GM19023 (cell line): Measurements from ENCODE around the gene HS6ST3.

ENCODE experiments used
- ATAC-seq: cut with Tn5 transposase; IDR thresholded peaks from one replicate; pipeline ENCODE4 v1.9.1; 2021; ENCODE audit warnings: mild to moderate bottlenecking, moderate library complexity; ENCODE audit not compliant: unreplicated experiment

The HS6ST3 gene

DNA sequence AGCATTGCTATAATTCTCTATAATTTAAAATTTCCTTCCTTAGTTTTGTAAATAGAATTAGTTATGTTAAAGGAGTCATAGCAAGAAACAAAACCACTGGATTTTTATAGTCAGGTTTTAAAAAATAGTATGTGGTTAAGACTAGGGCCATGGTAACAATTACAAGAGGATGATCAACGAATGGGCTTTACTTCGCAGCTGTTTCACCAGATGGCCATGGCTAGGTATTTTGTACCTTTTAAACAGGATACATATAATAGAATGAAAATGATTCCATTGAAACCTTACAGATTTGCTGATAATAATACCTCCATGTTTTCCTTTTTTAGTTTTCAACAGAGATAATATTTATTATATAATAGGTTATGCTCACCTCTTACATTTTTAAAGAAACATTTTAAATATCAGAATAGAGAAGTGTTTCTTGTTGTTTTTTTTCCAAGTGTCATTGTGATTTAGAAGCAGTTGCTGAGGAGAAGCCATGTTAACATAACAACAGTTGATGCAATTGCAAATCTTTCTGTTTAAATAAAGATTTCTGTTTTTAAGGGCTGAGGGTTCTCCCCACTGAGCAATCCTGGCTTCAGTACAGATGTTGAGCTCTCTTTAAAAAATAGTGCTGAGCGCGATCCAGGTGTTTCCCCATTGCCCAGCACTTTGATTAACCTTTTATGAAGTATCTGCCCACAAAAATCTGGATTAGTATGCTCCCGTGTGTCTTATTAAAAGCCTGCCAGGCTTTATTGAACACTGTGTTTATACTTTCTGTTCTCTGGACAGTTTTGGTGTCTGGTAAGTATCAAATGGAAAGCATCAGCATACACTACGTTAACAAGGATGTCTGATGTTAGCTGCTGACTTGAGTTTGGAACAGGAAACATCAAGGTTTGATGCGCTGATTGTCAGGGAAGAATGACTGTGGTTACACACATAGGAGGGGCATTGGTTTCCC lies 205.3 kb downstream of the HS6ST3 start:
- ATAC-seq, result no peak

DNA sequence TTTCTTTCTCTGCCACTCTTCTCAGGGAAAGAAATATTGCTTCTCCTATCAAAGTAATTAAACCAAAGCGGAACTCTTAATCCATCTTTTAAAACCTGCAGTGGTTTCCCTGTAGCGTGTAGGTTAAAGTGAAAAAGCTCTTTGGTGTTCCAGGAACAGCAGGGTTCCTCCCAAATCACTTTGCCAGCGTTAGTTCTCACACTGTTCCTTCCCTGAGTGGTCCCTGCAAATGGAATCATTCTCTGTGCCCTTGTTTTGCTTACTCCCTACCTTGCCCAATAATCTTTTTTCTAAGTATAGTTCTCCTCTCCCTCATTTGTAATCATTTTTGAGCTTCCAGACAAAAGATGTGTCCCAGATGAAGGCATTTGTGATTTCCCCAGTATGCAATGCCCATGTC lies 207.5 kb downstream of the HS6ST3 start:
- ATAC-seq, result no peak

GRCh38 chr13:96299235-96299634 lies 209.3 kb downstream of the HS6ST3 start:
- ATAC-seq, result no peak

DNA sequence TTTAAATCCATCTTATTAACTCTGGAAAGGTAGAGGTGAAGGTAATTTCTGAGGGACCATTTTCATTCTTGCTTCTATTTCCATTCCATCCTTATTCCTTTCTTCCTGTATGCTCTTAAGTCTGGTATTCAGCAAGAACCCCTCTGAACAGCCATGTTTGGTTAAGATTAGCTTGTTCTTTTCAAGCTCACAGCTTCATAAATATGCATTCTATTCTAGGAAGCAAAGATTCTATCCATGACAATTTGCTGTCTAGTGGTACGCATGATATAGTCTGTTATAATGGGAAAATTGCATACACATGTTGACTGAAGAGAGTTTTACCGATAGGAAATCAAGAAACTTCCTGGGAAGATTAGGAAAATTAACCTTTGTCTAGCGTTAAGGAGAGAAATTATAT lies 218.7 kb downstream of the HS6ST3 start:
- no peak for ATAC-seq

DNA sequence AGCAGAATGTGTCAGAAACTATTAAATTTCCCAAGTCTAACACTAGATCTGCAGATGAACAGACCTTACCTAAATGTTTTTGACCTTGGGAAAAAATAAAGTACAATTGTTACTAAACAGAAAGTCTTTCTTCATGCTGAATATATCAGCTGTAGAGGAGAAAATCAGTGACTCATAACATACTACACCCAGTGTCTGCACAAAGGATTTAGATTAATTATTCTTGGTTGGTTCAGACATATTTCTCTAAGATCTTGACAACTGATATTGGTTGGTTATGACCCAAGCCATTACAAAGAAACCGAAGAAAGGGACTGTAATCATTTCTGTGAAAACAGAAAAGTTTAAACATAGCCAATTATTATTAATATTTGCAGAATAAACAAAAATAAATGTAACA lies 225.1 kb downstream of the HS6ST3 start:
- ATAC-seq, result no peak

- no peak for ATAC-seq
These were observed 248.1 kb downstream of the HS6ST3 start for GRCh38 chr13:96338030-96338429.

DNA sequence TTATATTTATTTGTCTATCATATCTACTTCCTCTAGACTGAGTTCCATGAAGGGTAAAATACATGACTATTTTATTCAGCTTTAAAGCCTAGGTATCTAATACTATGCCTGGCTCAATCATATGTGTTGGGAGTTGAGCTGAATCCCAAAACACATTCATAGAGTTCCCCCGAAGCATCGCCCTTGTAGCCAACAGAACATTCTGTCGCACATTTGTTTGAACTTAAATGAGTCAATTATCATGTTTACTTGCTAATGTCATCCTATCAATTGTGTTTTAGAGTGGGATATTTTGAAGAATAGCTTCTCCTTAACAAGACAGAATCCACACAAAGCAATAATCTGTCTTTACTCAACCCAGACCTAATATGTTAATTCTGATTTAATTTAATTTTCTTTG lies 252.4 kb downstream of the HS6ST3 start:
- ATAC-seq, result no peak

DNA sequence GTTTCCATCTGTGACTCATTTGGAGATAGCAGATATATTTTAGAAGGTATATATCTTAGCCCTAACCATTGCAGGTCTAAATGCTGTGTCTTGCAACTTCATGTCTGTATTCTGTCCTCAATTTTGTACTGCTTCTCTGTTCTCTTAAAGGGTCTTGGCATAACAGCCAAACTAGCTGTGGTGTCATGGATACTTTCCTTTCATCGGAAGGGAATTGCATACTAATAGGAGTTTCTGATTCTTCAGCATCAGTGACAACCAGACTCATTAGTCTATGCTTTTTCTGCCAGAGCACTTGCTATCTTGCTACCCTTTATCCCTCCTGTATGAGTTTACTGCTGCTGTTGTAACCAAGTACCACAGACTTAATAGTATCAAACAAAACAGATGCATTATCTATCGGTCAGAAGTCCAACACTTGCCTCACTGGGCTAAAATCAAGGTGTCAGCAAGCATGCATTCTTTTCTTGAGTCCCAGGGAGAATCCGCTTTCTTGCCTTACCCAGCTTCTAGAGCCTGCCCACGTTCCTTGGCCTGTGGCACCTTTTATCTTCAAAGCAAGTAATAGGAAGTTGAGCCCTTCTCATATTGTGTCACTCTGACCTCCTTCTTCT lies 253.1 kb downstream of the HS6ST3 start:
- no peak for ATAC-seq

DNA sequence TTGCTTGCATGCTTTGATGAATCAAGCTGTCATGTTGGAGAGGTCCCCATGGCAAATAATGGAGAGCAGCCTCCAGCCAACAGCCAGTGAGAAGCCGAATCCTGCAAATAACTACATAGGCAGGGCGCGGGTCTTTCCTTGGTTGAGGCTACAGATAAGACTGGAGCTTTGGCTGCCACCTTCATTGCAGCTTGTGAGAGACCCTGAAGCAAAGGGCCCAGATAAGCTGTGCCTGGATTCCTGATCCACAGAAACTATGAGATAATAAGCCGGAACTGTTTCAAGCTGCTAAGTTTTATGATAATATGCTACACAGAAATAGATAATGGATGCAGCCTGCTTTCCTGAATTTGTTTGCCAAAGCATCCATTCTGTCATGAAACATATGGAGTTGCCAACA lies 257.0 kb downstream of the HS6ST3 start:
- no peak for ATAC-seq

DNA sequence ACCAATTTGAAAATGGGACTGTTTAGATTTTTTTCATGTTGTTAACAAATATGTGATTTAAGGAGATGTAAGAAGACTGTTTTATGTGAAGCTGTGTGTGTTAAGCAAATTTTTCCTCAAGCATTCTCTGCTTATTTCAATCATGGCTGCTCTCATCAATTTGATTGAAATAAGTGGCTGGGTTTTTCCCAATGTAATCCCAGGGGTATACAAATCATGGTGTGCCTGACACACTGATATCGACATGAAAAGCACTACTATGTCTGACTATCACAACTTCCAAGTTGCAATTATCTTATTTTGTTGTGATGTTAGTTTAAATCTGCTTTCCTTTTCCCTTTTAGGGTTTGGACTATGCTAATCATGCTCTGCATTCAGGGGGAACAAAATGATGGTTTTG lies 283.7 kb downstream of the HS6ST3 start:
- ATAC-seq, result no peak

DNA sequence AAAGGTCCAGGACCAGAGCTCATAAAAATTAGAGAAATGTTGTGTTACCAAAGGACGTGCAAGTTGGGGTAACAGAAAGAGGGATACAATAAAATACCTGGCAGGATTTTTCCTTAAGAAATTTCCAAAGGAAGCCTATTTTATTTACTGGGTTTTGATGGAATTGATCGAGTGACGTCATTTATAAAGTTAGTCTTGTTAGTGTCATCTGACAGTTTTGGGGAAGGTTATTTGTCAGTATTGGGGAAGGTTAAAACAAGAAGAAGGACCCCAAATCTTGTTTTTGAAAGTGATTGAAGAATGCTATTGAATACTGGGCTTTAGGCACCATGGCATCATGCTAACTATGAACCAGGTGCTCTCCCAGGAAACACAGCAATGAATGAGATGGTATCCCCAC lies 287.9 kb downstream of the HS6ST3 start:
- no peak for ATAC-seq

DNA sequence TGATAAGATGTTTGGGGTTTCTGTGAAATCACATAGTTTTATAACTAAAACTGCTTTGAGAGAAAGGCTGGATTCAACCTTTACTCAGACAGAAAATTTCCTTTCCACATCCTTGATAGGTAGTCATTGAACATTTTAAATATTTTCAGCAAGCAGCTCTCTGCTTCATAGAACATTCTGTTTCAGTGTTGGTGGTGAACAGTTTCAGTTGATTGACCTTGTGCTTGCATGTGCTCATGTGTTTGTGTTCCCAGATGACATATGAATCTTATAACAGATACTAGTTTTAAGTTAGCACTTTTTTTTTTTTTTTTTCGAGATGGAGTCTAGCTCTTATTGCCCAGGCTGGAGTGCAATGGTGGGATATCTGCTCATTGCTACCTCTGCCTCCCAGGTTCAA lies 290.1 kb downstream of the HS6ST3 start:
- ATAC-seq, result no peak

DNA sequence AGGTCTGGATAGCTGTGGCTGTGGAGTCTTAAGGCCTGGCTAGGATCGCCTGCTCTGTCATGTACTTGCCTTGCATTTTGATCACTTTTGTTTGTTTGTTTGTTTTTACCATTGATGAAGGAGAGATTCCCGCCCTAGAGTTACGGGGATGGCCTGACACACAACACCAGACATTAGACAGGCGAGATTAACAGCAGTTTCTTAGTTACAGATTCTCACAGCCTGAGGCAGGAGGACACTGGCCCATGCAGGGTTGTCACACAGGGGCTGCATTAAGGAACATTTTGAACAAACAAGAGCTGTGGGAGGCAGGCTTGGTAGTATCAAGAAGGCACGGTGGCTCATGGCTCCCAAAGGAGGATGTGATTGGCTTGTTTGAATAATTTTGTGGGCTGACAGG lies 291.8 kb downstream of the HS6ST3 start:
- no peak for ATAC-seq

DNA sequence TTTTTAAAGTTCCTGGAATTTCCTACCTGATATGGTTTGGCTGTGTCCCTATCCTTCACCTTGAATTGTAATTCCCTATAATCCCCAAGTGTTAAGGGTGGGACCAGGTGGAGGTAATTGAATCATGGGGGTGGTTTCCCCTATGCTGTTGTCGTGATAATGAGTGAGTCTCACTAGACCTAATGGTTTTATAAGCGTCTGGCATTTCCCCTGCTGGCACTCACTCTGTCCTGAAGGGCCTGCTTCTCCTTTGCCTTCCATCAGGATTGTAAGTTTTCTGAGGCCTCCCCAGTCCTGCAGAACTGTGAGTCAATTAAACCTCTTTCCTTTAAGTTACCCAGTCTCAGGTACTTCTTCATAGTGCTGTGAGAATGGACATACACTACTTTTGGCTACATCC lies 298.7 kb downstream of the HS6ST3 start:
- ATAC-seq, result no peak

- ATAC-seq, result no peak
These were observed 301.7 kb downstream of the HS6ST3 start for GRCh38 chr13:96391606-96392005.

GRCh38 chr13:96397807-96398206 lies 307.9 kb downstream of the HS6ST3 start:
- no peak for ATAC-seq

DNA sequence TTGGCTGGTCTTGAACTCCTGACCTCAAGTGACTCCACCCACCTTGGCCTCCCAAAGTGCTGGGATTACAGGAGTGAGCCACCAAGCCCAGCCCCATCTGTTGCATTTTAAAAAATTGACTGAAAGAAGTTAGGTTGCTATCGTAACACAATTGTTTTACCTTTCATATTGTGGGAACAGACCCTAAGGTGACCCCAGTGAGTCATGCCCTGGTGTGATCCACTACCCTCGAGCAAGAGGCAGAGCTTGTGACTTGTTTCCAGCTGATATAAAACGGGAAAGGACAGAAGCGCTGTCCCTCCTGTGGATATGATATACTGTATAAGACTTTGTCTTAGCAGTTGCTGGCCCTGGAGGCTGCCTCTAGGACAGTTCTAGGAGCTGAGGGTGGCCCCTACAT lies 308.6 kb downstream of the HS6ST3 start:
- no peak for ATAC-seq

- ATAC-seq, result no peak
These were observed 313.3 kb downstream of the HS6ST3 start for GRCh38 chr13:96403241-96403640.

- no peak for ATAC-seq
These were observed 313.7 kb downstream of the HS6ST3 start for GRCh38 chr13:96403651-96404050.

- no peak for ATAC-seq
These were observed 326.0 kb downstream of the HS6ST3 start for GRCh38 chr13:96415831-96416385.

GRCh38 chr13:96417939-96418685 lies 328.2 kb downstream of the HS6ST3 start:
- ATAC-seq, result no peak
